GM12892 (cell line): Measurements from ENCODE around the gene PSTPIP1.

Experiments used
- POLR2A ChIP-seq: IDR thresholded peaks from 2 replicates; pipeline ENCODE4 v1.6.1; 2011; ENCODE audit warnings: low read depth, low read length, control low read depth
- POLR2AphosphoS5 ChIP-seq: IDR thresholded peaks from 2 replicates; pipeline ENCODE4 v1.6.1; 2011; ENCODE audit warnings: low read depth, low read length, control low read depth

DNA sequence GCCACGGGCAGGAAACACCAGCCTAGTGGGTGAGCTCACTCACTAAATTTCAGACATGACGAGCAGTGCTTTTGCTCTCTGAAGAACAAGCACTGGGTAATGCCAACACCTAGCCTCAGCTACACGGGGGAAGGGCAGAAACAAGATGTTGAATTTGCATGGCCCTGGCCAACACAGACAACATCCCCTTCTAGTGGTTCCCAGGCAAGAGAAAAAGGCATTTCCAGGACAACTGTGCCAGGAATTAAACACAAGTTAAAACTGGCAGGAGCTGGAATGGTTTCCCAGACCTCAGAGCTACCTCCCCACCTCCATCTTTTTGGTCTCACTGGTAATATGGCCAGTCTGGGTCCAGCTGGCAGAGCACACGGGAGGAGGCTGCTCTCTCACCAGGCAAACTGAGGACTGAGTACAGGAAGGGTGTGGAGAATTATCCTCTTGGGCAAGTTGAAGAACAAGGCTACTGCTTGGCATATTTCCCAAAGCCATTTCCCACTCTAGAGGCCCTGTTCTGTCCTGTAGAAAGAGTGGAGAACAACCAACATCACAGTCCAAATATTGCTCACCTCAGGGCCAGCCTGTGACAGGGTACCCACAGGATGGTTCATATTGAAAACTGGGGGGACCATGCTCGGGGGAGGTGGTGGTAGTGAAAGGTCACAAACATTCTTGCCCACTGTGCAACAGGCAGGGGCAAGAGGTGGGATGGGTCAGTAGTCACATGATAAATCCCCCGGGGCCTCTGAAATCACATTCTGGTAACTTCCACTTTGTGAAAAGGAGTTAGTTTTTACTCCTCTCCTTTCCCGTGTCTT, 49.5 kb downstream of the PSTPIP1 start:
- no peak for TF ChIP-seq POLR2AphosphoS5
- no peak for TF ChIP-seq POLR2A
